ENCODE data around the gene BST1.

Gene BST1

GRCh38 chr4:15736514-15737050 lies 33.7 kb downstream of the BST1 start:
- no peaks in the 10 kb centered on the region for H3K27me3 Mint-ChIP-seq (ENCODE audit: low read depth)
- H3K4me3 Mint-ChIP-seq = no peak overlapping the region
- no peak overlapping the region for H3K27ac Mint-ChIP-seq
- peaks cover 23% of the 10 kb centered on the region for H3K4me1 Mint-ChIP-seq (ENCODE audit: low read depth)
- peaks cover 16% of the 10 kb centered on the region for H3K9me3 Mint-ChIP-seq
- peaks cover 12% of the 10 kb centered on the region for H3K36me3 Mint-ChIP-seq (ENCODE audit: low read depth)

- peaks cover 23% of the 10 kb centered on the region for H3K4me1 Mint-ChIP-seq (ENCODE audit: low read depth)
- H3K4me3 Mint-ChIP-seq = no peak overlapping the region
- no peak overlapping the region for H3K27ac Mint-ChIP-seq
- no peaks in the 10 kb centered on the region for H3K27me3 Mint-ChIP-seq (ENCODE audit: low read depth)
- peaks cover 12% of the 10 kb centered on the region for H3K36me3 Mint-ChIP-seq (ENCODE audit: low read depth)
- peaks cover 22% of the 10 kb centered on the region for H3K9me3 Mint-ChIP-seq
Measured at GRCh38 chr4:15737255-15737654, 34.4 kb downstream of the BST1 start.

GRCh38 chr4:15738877-15739276 lies 36.0 kb downstream of the BST1 start:
- Mint-ChIP-seq H3K36me3 (ENCODE audit: low read depth) (peaks cover 19% of the 10 kb centered on the region), H3K27me3 (ENCODE audit: low read depth) (no peaks in the 10 kb centered on the region), H3K27ac (no peak overlapping the region), H3K4me1 (ENCODE audit: low read depth) (peaks cover 27% of the 10 kb centered on the region), H3K9me3 (peaks cover 30% of the 10 kb centered on the region), H3K4me3 (no peak overlapping the region)

- H3K4me3 Mint-ChIP-seq = no peak overlapping the region
- H3K36me3 Mint-ChIP-seq (ENCODE audit: low read depth) = peaks cover 19% of the 10 kb centered on the region
- no peaks in the 10 kb centered on the region for H3K27me3 Mint-ChIP-seq (ENCODE audit: low read depth)
- peaks cover 26% of the 10 kb centered on the region for H3K4me1 Mint-ChIP-seq (ENCODE audit: low read depth)
- H3K27ac Mint-ChIP-seq = no peak overlapping the region
- H3K9me3 Mint-ChIP-seq = peaks cover 42% of the 10 kb centered on the region
Measured at GRCh38 chr4:15740764-15741404, 38.0 kb downstream of the BST1 start.

- H3K36me3 Mint-ChIP-seq (ENCODE audit: low read depth) = peaks cover 24% of the 10 kb centered on the region
- H3K27me3 Mint-ChIP-seq (ENCODE audit: low read depth) = no peaks in the 10 kb centered on the region
- H3K27ac Mint-ChIP-seq = no peak overlapping the region
- peaks cover 27% of the 10 kb centered on the region for H3K4me1 Mint-ChIP-seq (ENCODE audit: low read depth)
- no peak overlapping the region for H3K4me3 Mint-ChIP-seq
- H3K9me3 Mint-ChIP-seq = peaks cover 51% of the 10 kb centered on the region
Measured at GRCh38 chr4:15742083-15742582, 39.3 kb downstream of the BST1 start.

GRCh38 chr4:15742637-15743036 lies 39.8 kb downstream of the BST1 start:
- Mint-ChIP-seq H3K36me3 (ENCODE audit: low read depth) (peaks cover 24% of the 10 kb centered on the region), H3K4me1 (ENCODE audit: low read depth) (peaks cover 22% of the 10 kb centered on the region), H3K27me3 (ENCODE audit: low read depth) (no peaks in the 10 kb centered on the region), H3K4me3 (no peak overlapping the region), H3K9me3 (peaks cover 51% of the 10 kb centered on the region), H3K27ac (no peak overlapping the region)

GRCh38 chr4:15744016-15744545 lies 41.2 kb downstream of the BST1 start:
- peaks cover 24% of the 10 kb centered on the region for H3K36me3 Mint-ChIP-seq (ENCODE audit: low read depth)
- H3K27me3 Mint-ChIP-seq (ENCODE audit: low read depth) = no peaks in the 10 kb centered on the region
- H3K9me3 Mint-ChIP-seq = peaks cover 51% of the 10 kb centered on the region
- no peak overlapping the region for H3K27ac Mint-ChIP-seq
- H3K4me1 Mint-ChIP-seq (ENCODE audit: low read depth) = peaks cover 19% of the 10 kb centered on the region
- H3K4me3 Mint-ChIP-seq = no peak overlapping the region

GRCh38 chr4:15746110-15746509 lies 43.2 kb downstream of the BST1 start:
- Mint-ChIP-seq H3K27ac (peak overlapping the region; percentile 27), H3K9me3 (peaks cover 49% of the 10 kb centered on the region), H3K36me3 (ENCODE audit: low read depth) (peaks cover 16% of the 10 kb centered on the region), H3K4me3 (no peak overlapping the region), H3K4me1 (ENCODE audit: low read depth) (peaks cover 16% of the 10 kb centered on the region), H3K27me3 (ENCODE audit: low read depth) (no peaks in the 10 kb centered on the region)

GRCh38 chr4:15749001-15749400 lies 46.1 kb downstream of the BST1 start:
- Mint-ChIP-seq H3K27ac (no peak overlapping the region), H3K36me3 (ENCODE audit: low read depth) (peaks cover 5% of the 10 kb centered on the region), H3K27me3 (ENCODE audit: low read depth) (no peaks in the 10 kb centered on the region), H3K4me3 (no peak overlapping the region), H3K4me1 (ENCODE audit: low read depth) (peaks cover 16% of the 10 kb centered on the region), H3K9me3 (peaks cover 28% of the 10 kb centered on the region)

- H3K27ac Mint-ChIP-seq = no peak overlapping the region
- no peaks in the 10 kb centered on the region for H3K27me3 Mint-ChIP-seq (ENCODE audit: low read depth)
- H3K9me3 Mint-ChIP-seq = peaks cover 12% of the 10 kb centered on the region
- no peak overlapping the region for H3K4me3 Mint-ChIP-seq
- peaks cover 3% of the 10 kb centered on the region for H3K36me3 Mint-ChIP-seq (ENCODE audit: low read depth)
- H3K4me1 Mint-ChIP-seq (ENCODE audit: low read depth) = peaks cover 29% of the 10 kb centered on the region
Measured at GRCh38 chr4:15751153-15751552, 48.3 kb downstream of the BST1 start.

GRCh38 chr4:15753081-15753480 lies 50.2 kb downstream of the BST1 start:
- Mint-ChIP-seq H3K27ac (peak overlapping the region; percentile 39), H3K4me3 (no peak overlapping the region), H3K9me3 (peaks cover 6% of the 10 kb centered on the region), H3K27me3 (ENCODE audit: low read depth) (no peaks in the 10 kb centered on the region), H3K36me3 (ENCODE audit: low read depth) (no peaks in the 10 kb centered on the region), H3K4me1 (ENCODE audit: low read depth) (peaks cover 38% of the 10 kb centered on the region)

- H3K4me3 Mint-ChIP-seq = peak overlapping the region; percentile 57
- peaks cover 6% of the 10 kb centered on the region for H3K9me3 Mint-ChIP-seq
- H3K27ac Mint-ChIP-seq = peak overlapping the region; percentile 99
- H3K36me3 Mint-ChIP-seq (ENCODE audit: low read depth) = no peaks in the 10 kb centered on the region
- peaks cover 40% of the 10 kb centered on the region for H3K4me1 Mint-ChIP-seq (ENCODE audit: low read depth)
- H3K27me3 Mint-ChIP-seq (ENCODE audit: low read depth) = no peaks in the 10 kb centered on the region
Measured at GRCh38 chr4:15753786-15754185, 50.9 kb downstream of the BST1 start.

GRCh38 chr4:15754323-15754722 lies 51.5 kb downstream of the BST1 start:
- Mint-ChIP-seq H3K36me3 (ENCODE audit: low read depth) (no peaks in the 10 kb centered on the region), H3K27ac (peak overlapping the region; percentile 99), H3K27me3 (ENCODE audit: low read depth) (no peaks in the 10 kb centered on the region), H3K4me1 (ENCODE audit: low read depth) (peaks cover 42% of the 10 kb centered on the region), H3K9me3 (peaks cover 10% of the 10 kb centered on the region), H3K4me3 (peak overlapping the region; percentile 32)

GRCh38 chr4:15755321-15756155 lies 52.7 kb downstream of the BST1 start:
- Mint-ChIP-seq H3K4me1 (ENCODE audit: low read depth) (peaks cover 46% of the 10 kb centered on the region), H3K27me3 (ENCODE audit: low read depth) (no peaks in the 10 kb centered on the region), H3K36me3 (ENCODE audit: low read depth) (peaks cover 1% of the 10 kb centered on the region), H3K27ac (peak overlapping the region; percentile 99), H3K4me3 (peak overlapping the region; percentile 86), H3K9me3 (peaks cover 13% of the 10 kb centered on the region)

Measured in T-helper 1 cell treated with Interleukin-12 subunit alpha and Interleukin-12 subunit beta and Interleukin-4 antibody, amounts not matched to agents 30 μg/mL and 1 μg/mL, for 36 hours (primary cell).